GM19238 (cell line): Measurements from ENCODE around the gene OGN.

Experiments
- DNase-seq: peaks from one replicate; pipeline ENCODE4 v3.0.0; 2011; ENCODE audit warnings: low spot score; ENCODE audit not compliant: insufficient read length

Gene OGN

GRCh38 chr9:92349771-92350739, 54.3 kb downstream of the OGN start:
- no peak for DNase-seq

- no peak for DNase-seq
Measured at GRCh38 chr9:92345582-92345981, 58.8 kb downstream of the OGN start.

- no peak for DNase-seq
Measured at GRCh38 chr9:92342825-92343488, 61.4 kb downstream of the OGN start.

- DNase-seq = no peak
Measured at GRCh38 chr9:92341578-92341977, 62.8 kb downstream of the OGN start.

- DNase-seq = no peak
Measured at GRCh38 chr9:92333282-92333634, 71.1 kb downstream of the OGN start.
